GM10248 (cell line): ENCODE results near the gene PHF21B.

Experiments used
- CTCF ChIA-PET: fragments of 300-600 bp; sonication (Branson Sonifier 250); formaldehyde crosslinking; extraction: SDS; loops from one replicate; lab custom pipeline; 2021; ENCODE audit warnings: antibody characterized with exemption; lab: Yijun Ruan, JAX
- POLR2A ChIA-PET: fragments of 350-650 bp; sonication (Branson Sonifier 250); formaldehyde crosslinking; extraction: SDS; loops from one replicate; lab custom pipeline; 2020; ENCODE audit warnings: antibody characterized with exemption; lab: Yijun Ruan, JAX
- DNase-seq: peaks from one replicate; pipeline ENCODE4 v3.0.0; 2012; ENCODE audit errors: extremely low spot score
- TF ChIP-seq, protein P1 (sequence below): IDR thresholded peaks from 2 replicates; pipeline ENCODE4 v1.5.1; 2012; ENCODE audit warnings: mild to moderate bottlenecking, low read depth; ENCODE audit errors: extremely low read depth, missing control alignments, control extremely low read depth

PHF21B gene

DNA sequence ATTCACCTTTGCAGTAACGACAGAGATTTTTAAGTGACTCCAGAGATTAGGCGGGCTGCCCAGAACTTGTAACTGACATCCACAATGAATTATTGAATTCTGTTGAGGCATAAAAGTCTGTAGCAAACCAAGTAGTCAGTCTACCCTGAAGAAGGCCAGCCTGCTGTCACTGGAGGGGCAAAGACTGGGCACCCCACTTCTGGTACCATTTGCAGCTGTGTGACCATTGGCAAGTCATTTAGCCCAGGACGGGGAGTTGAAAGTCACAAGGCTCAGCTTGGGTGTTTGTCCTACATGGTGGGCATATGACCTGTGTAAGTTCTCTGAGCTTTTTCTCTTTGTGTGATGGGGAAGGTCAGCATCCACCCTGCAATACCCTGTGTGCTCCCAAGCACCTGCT lies 138.0 kb downstream of the PHF21B start:
- TF ChIP-seq, protein P1, sequence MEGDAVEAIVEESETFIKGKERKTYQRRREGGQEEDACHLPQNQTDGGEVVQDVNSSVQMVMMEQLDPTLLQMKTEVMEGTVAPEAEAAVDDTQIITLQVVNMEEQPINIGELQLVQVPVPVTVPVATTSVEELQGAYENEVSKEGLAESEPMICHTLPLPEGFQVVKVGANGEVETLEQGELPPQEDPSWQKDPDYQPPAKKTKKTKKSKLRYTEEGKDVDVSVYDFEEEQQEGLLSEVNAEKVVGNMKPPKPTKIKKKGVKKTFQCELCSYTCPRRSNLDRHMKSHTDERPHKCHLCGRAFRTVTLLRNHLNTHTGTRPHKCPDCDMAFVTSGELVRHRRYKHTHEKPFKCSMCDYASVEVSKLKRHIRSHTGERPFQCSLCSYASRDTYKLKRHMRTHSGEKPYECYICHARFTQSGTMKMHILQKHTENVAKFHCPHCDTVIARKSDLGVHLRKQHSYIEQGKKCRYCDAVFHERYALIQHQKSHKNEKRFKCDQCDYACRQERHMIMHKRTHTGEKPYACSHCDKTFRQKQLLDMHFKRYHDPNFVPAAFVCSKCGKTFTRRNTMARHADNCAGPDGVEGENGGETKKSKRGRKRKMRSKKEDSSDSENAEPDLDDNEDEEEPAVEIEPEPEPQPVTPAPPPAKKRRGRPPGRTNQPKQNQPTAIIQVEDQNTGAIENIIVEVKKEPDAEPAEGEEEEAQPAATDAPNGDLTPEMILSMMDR, result no peak
- no peak for DNase-seq
- ChIA-PET POLR2A (no interaction called here), CTCF (no interaction called here)

GRCh38 chr22:44870021-44870420 lies 139.8 kb downstream of the PHF21B start:
- TF ChIP-seq, protein P1, result no peak
- no peak for DNase-seq
- CTCF ChIA-PET, result no interaction called here
- POLR2A ChIA-PET, result no interaction called here

DNA sequence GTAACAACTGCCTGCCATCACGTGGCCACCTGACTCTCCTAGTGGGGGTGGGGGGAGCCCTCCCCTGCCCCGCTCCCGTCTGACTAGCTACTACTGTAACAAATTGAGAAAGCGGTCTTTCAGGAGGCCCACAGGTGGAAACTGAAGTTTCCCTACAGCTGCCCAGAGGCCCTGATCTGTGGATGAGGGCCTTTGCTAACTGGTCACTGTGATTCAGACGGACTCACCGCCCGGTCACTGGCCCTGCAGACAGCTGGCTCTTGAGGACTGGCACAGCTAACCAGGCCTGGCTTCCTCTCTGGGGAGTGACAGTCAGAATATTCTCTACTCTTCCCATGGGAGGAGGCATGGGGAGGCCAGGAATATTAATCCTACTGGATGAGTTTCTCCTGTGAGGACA lies 140.6 kb downstream of the PHF21B start:
- POLR2A ChIA-PET, result no interaction called here
- CTCF ChIA-PET, result no interaction called here
- DNase-seq, result no peak
- TF ChIP-seq, protein P1, result no peak

- no peak for DNase-seq
- ChIA-PET POLR2A (no interaction called here), CTCF (no interaction called here)
- TF ChIP-seq, protein P1, result no peak
These were observed 144.4 kb downstream of the PHF21B start for GRCh38 chr22:44865193-44866057.

DNA sequence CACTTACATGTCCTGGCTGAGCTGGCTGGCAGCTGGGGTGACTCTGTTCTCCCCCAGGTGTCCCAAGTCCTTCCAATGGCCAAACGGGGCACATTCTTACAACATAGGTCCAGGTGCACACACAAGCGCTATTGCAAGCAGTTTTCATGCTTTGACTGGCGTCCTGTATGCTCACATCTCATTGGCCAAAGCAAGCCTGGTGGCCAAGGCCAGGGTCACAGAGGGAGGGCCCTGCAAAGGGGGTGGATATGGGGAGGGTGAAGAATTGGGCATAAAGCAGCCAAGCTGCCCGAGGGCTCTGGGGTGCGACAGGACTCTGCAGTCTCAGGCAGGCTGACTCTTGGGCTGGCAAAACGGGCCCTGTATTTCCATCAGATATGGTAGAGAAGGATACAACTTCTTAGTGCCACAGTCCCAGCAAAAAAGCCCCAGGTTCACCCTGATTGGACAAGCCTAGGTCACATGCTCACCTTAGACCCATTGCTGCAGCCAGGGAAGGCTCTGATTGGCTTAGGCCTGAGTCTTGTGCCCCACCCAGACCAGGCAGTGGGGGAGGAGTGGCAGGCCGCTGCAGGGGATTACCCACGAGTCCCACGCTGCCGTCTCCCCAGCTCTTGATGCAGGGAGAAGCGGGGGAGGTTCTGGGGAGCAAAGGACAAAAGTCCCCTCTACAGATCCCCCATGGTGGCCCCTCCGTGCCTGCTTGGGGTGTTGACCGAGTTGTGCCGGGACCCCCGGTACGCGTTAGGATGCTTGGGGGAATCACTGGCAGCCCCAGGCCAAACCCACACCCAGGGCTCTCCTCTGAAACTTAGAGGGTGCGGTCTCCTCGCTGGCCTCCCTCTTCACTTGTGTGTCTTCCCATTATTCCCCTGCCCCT lies 146.6 kb downstream of the PHF21B start:
- no peak for DNase-seq
- CTCF ChIA-PET, result interaction anchor here (0.7 kb wide), 1 partner anchor 10 kb away, joined by 3 read pairs; no protein-coding TSS in a partner anchor
- TF ChIP-seq, protein P1, result no peak
- POLR2A ChIA-PET, result no interaction called here

DNA sequence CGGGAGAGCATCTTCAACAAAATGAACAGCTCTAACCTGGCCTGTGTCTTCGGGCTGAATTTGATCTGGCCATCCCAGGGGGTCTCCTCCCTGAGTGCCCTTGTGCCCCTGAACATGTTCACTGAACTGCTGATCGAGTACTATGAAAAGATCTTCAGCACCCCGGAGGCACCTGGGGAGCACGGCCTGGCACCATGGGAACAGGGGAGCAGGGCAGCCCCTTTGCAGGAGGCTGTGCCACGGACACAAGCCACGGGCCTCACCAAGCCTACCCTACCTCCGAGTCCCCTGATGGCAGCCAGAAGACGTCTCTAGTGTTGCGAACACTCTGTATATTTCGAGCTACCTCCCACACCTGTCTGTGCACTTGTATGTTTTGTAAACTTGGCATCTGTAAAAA lies 147.5 kb downstream of the PHF21B start:
- TF ChIP-seq, protein P1, result no peak
- ChIA-PET POLR2A (no interaction called here), CTCF (interaction anchor here (0.7 kb wide), 1 partner anchor 11 kb away, joined by 3 read pairs; no protein-coding TSS in a partner anchor)
- DNase-seq, result no peak
